Measurements from ENCODE around the gene ABCA3. TPM values are rescaled to one million over a fixed set of nuclear protein-coding genes. Genes with fewer than 3 reads are reported as not detected.
A peak's percentile ranks its signal among the peaks of the same experiment; 100 is the strongest.

ABCA3 gene
- total and polyA plus RNA-seq, 4 donors, result 197 to 607 (median 411) TPM

- no peak overlapping the region for H3K4me3 ChIP-seq
- TF ChIP-seq CTCF (IDR thresholded peaks at IDR 0.05; ENCODE audit: control extremely low read depth, extremely low read depth), result no peak
- peaks cover 0 to 9% (median 0%) of the 10 kb centered on the region in 3 donors for H3K27me3 ChIP-seq (ENCODE audit: control insufficient read depth in 3 of 3, insufficient read depth in 3 of 3, low read length in 2 of 3)
- no peaks in the 10 kb centered on the region for H3K9me3 ChIP-seq (ENCODE audit: control insufficient read depth in 4 of 4, insufficient read depth in 3 of 4, low read length in 3 of 4)
- H3K36me3 ChIP-seq (ENCODE audit: control insufficient read depth in 4 of 4, insufficient read depth in 4 of 4, low read length in 4 of 4), result no peaks in the 10 kb centered on the region
- DNase-seq (no peak), ATAC-seq (ENCODE audit: insufficient read depth, low FRiP score) (no peak)
- peaks cover 0 to 5% (median 0%) of the 10 kb centered on the region in 5 donors for H3K4me1 ChIP-seq (ENCODE audit: control insufficient read depth in 5 of 5, insufficient read depth in 5 of 5, low read length in 5 of 5)
- no peak overlapping the region for H3K9ac ChIP-seq (ENCODE audit: insufficient read depth in 1 of 2, low read length in 2 of 2)
- no peak overlapping the region for H3K27ac ChIP-seq (ENCODE audit: low read depth in 1 of 2, low read length in 1 of 2)
- 67 to 81% methylated on average over 11 of the region's 11 CpGs for WGBS, 2 donors
Observed at GRCh38 chr16:2365397-2366294, 25.1 kb upstream of the ABCA3 start.

GRCh38 chr16:2364638-2365210, 24.2 kb upstream of the ABCA3 start:
- Histone ChIP-seq H3K27me3 (ENCODE audit: control insufficient read depth in 3 of 3, insufficient read depth in 3 of 3, low read length in 2 of 3) (peaks cover 0 to 9% (median 0%) of the 10 kb centered on the region in 3 donors), H3K9me3 (ENCODE audit: control insufficient read depth in 4 of 4, insufficient read depth in 3 of 4, low read length in 3 of 4) (no peaks in the 10 kb centered on the region), H3K9ac (ENCODE audit: insufficient read depth in 1 of 2, low read length in 2 of 2) (no peak overlapping the region), H3K4me1 (ENCODE audit: control insufficient read depth in 5 of 5, insufficient read depth in 5 of 5, low read length in 5 of 5) (peaks cover 0 to 5% (median 0%) of the 10 kb centered on the region in 5 donors), H3K27ac (ENCODE audit: low read depth in 1 of 2, low read length in 1 of 2) (no peak overlapping the region), H3K36me3 (ENCODE audit: control insufficient read depth in 4 of 4, insufficient read depth in 4 of 4, low read length in 4 of 4) (no peaks in the 10 kb centered on the region), H3K4me3 (no peak overlapping the region)
- no peak for TF ChIP-seq CTCF (IDR thresholded peaks at IDR 0.05; ENCODE audit: control extremely low read depth, extremely low read depth)
- 29 to 30% methylated on average over 3 of the region's 3 CpGs for WGBS, 2 donors
- DNase-seq (peak in 2 of 3 donors; percentile 21 to 26), ATAC-seq (ENCODE audit: insufficient read depth, low FRiP score) (no peak)

GRCh38 chr16:2362218-2362617, 21.7 kb upstream of the ABCA3 start:
- Histone ChIP-seq H3K36me3 (ENCODE audit: control insufficient read depth in 4 of 4, insufficient read depth in 4 of 4, low read length in 4 of 4) (no peaks in the 10 kb centered on the region), H3K9me3 (ENCODE audit: control insufficient read depth in 4 of 4, insufficient read depth in 3 of 4, low read length in 3 of 4) (no peaks in the 10 kb centered on the region), H3K27me3 (ENCODE audit: control insufficient read depth in 3 of 3, insufficient read depth in 3 of 3, low read length in 2 of 3) (peaks cover 0 to 11% (median 0%) of the 10 kb centered on the region in 3 donors), H3K27ac (ENCODE audit: low read depth in 1 of 2, low read length in 1 of 2) (no peak overlapping the region), H3K9ac (ENCODE audit: insufficient read depth in 1 of 2, low read length in 2 of 2) (no peak overlapping the region), H3K4me3 (no peak overlapping the region), H3K4me1 (ENCODE audit: control insufficient read depth in 5 of 5, insufficient read depth in 5 of 5, low read length in 5 of 5) (peaks cover 0 to 5% (median 0%) of the 10 kb centered on the region in 5 donors)
- no peak for DNase-seq
- 69 to 71% methylated on average over 3 of the region's 3 CpGs for WGBS, 2 donors
- TF ChIP-seq CTCF (IDR thresholded peaks at IDR 0.05; ENCODE audit: control extremely low read depth, extremely low read depth), result no peak
- ATAC-seq (ENCODE audit: insufficient read depth, low FRiP score), result no peak

All from lung (tissue), 12 donors.